Stimulated activated CD8-positive, alpha-beta memory T cell treated with anti-CD3 and anti-CD28 coated beads, Interleukin-15, amount 100 ng/mL, for 48 hours (primary cell): ENCODE results near the gene CALM1.

Experiments used
- DNase-seq, 2 donors: peaks; one replicate each; pipeline ENCODE4 v3.0.0-alpha.2; 2020; ENCODE audit warnings: low read depth in 2 of 2

Gene CALM1

GRCh38 chr14:90442388-90442787 is 45.6 kb downstream of the CALM1 start:
- DNase-seq: no peak

GRCh38 chr14:90443161-90444076 is 46.6 kb downstream of the CALM1 start:
- no peak for DNase-seq

- no peak for DNase-seq
These were observed 47.4 kb downstream of the CALM1 start for GRCh38 chr14:90444077-90444696.

- DNase-seq: no peak
These were observed 48.2 kb downstream of the CALM1 start for GRCh38 chr14:90445011-90445410.

GRCh38 chr14:90446405-90446804 is 49.6 kb downstream of the CALM1 start:
- DNase-seq: no peak

GRCh38 chr14:90447720-90448497 is 51.1 kb downstream of the CALM1 start:
- DNase-seq: no peak

- DNase-seq: no peak
These were observed 52.6 kb downstream of the CALM1 start for GRCh38 chr14:90449411-90449810.

- DNase-seq: no peak
These were observed 53.3 kb downstream of the CALM1 start for GRCh38 chr14:90450151-90450550.

GRCh38 chr14:90450667-90451066 is 53.8 kb downstream of the CALM1 start:
- DNase-seq: no peak

- DNase-seq: no peak
These were observed 54.6 kb downstream of the CALM1 start for GRCh38 chr14:90451443-90451842.

GRCh38 chr14:90451961-90452360 is 55.1 kb downstream of the CALM1 start:
- DNase-seq: no peak

GRCh38 chr14:90452366-90452765 is 55.5 kb downstream of the CALM1 start:
- DNase-seq: no peak

- no peak for DNase-seq
These were observed 56.6 kb downstream of the CALM1 start for GRCh38 chr14:90453401-90453951.

- DNase-seq: no peak
These were observed 57.5 kb downstream of the CALM1 start for GRCh38 chr14:90454041-90455000.

GRCh38 chr14:90455100-90455571 is 58.3 kb downstream of the CALM1 start:
- no peak for DNase-seq

GRCh38 chr14:90456551-90456950 is 59.7 kb downstream of the CALM1 start:
- DNase-seq: no peak

GRCh38 chr14:90457186-90457585 is 60.4 kb downstream of the CALM1 start:
- DNase-seq: no peak
